Keratinocyte (primary cell): ENCODE measurements around the gene HOXA10. TPM values are rescaled to one million over a fixed set of nuclear protein-coding genes. Genes with fewer than 3 reads are reported as not detected.
A peak's percentile ranks its signal among the peaks of the same experiment; 100 is the strongest.

Source experiments
- DNase-seq: peaks from one replicate; pipeline ENCODE4 v3.0.0-alpha.2; 2011; ENCODE audit warnings: low read depth, missing footprints, low spot score
- FAIRE-seq: peaks from 2 replicates; lab custom pipeline; 2011; peaks lifted over from hg19 to GRCh38; lab: Jason Lieb, UNC
- H2AFZ ChIP-seq: 2 replicates; pipeline ENCODE4 v1.6.0; 2012; ENCODE audit warnings: low read length, control low read depth, inconsistent platforms; ENCODE audit not compliant: control insufficient read depth
- H3K27ac ChIP-seq: 2 replicates; pipeline ENCODE4 v1.5.1; 2011; ENCODE audit warnings: low read length; ENCODE audit not compliant: control insufficient read depth, insufficient read depth
- H3K27me3 ChIP-seq: 3 replicates; pipeline ENCODE4 v1.6.0; 2011; ENCODE audit warnings: low read length; ENCODE audit not compliant: control insufficient read depth, insufficient read depth; ENCODE audit errors: extremely low read depth
- H3K36me3 ChIP-seq, 2 experiments: 2 replicates in 1 of 2; 3 replicates in 1 of 2; pipeline ENCODE4 v1.5.1; 2011; ENCODE audit warnings: low read length in 2 of 2, mild to moderate bottlenecking in 1 of 2; ENCODE audit not compliant: control insufficient read depth in 2 of 2, insufficient read depth in 2 of 2; ENCODE audit errors: extremely low read depth in 1 of 2
- H3K4me1 ChIP-seq: 3 replicates; pipeline ENCODE4 v1.5.1; 2011; ENCODE audit warnings: low read length; ENCODE audit not compliant: control insufficient read depth, insufficient read depth; ENCODE audit errors: extremely low read depth
- H3K4me2 ChIP-seq: 3 replicates; pipeline ENCODE4 v1.6.0; 2011; ENCODE audit warnings: low read depth, low read length; ENCODE audit not compliant: control insufficient read depth, insufficient read depth; ENCODE audit errors: extremely low read depth
- H3K4me3 ChIP-seq, 3 experiments: fragments of 200-600 bp in 1 of 3; sonication (generic) in 1 of 3; 2 replicates in 2 of 3; 3 replicates in 1 of 3; pipeline ENCODE4 v1.5.1; 2011 to 2016; ENCODE audit warnings: low read length in 3 of 3, mild to moderate bottlenecking in 3 of 3, control low read depth in 2 of 3, inconsistent platforms in 1 of 3, low read depth in 1 of 3, mixed read lengths in 1 of 3, mixed run types in 1 of 3, moderate library complexity in 1 of 3; ENCODE audit not compliant: control insufficient read depth in 2 of 3, insufficient read depth in 2 of 3; ENCODE audit errors: extremely low read depth in 1 of 3
- H3K79me2 ChIP-seq: 2 replicates; pipeline ENCODE4 v1.6.0; 2012; ENCODE audit warnings: low read length; ENCODE audit not compliant: control insufficient read depth, insufficient read depth
- H3K9ac ChIP-seq: 3 replicates; pipeline ENCODE4 v1.6.0; 2011; ENCODE audit warnings: low read length; ENCODE audit not compliant: control insufficient read depth, insufficient read depth; ENCODE audit errors: extremely low read depth
- H3K9me1 ChIP-seq: 3 replicates; pipeline ENCODE4 v1.6.0; 2011; ENCODE audit warnings: low read length; ENCODE audit not compliant: control insufficient read depth, insufficient read depth; ENCODE audit errors: extremely low read depth
- H3K9me3 ChIP-seq: 2 replicates; pipeline ENCODE4 v1.5.1; 2012; ENCODE audit warnings: low read depth, low read length; ENCODE audit not compliant: control insufficient read depth
- H4K20me1 ChIP-seq: 3 replicates; pipeline ENCODE4 v1.6.0; 2011; ENCODE audit warnings: low read length; ENCODE audit not compliant: control insufficient read depth, insufficient read depth; ENCODE audit errors: extremely low read depth
- EZH2 ChIP-seq: IDR thresholded peaks from one replicate; pipeline ENCODE4 v1.6.1; 2012; ENCODE audit warnings: inconsistent platforms, mild to moderate bottlenecking, low read length, moderate library complexity
- dilution Hi-C: fragments of 300-500 bp; cut with MboI; formaldehyde crosslinking; loops from one replicate; pipeline ENCODE4 v1.7.0; 2020; ENCODE audit warnings: low sequenced_read_pairs; ENCODE audit not compliant: extremely low pct_ligation_motif_present
- polyA plus RNA-seq, 5 experiments: library from polyadenylated mRNA; depleted of rRNA in 3 of 5; stranded (reverse) in 3 of 5; stranded (forward) in 1 of 5; unstranded in 1 of 5; fragments of >200 nt; gene quantifications; 1 replicate in 1 of 5; 2 replicates in 3 of 5; 3 replicates in 1 of 5; pipeline versions ENCODE4 v1.2.1 to v1.2.3, GENCODE V29; 2011 to 2012; ENCODE audit warnings: missing spikeins in 2 of 5, low read depth in 1 of 5, low replicate concordance in 1 of 5
- TF ChIP-seq, protein P1 (sequence below), 3 experiments: IDR thresholded peaks in 1 of 3; conservative IDR thresholded peaks in 1 of 3; optimal IDR thresholded peaks in 1 of 3; 2 replicates in 2 of 3; 3 replicates in 1 of 3; pipeline versions ENCODE3 to v1.5.1; 2011; ENCODE audit warnings: low read length in 3 of 3, mild to moderate bottlenecking in 3 of 3, moderate library complexity in 2 of 3, control low read depth in 1 of 3, inconsistent platforms in 1 of 3; ENCODE audit not compliant: insufficient read depth in 2 of 3; ENCODE audit errors: extremely low read depth in 1 of 3

The HOXA10 gene
- polyA plus RNA-seq, 1 donor (not counting 4 experiments of a cell fraction or from before 2014, with no cell fraction given): 2.4 TPM

DNA sequence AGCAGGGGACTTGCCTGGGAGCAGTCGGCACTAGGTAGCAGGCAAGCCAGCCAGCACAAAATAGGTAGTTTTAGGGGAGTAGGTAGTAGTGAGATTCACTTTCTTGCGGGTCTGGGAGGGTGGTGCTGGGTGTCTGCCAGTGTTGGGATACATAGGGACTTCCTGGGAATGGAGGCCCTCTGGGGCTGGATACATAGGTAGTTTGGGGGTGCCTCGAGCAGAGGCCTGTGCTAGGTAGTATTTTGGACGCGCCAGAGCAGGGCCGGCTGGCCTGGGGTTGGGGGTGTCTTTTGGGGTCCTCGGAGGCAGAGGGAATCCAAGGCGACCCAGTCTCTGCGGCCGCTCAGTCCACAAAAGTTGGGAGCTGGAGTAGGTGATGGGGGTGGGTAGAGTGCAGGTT lies 19.8 kb downstream of the HOXA10 start:
- DNase-seq (no peak), FAIRE-seq (no peak)
- Histone ChIP-seq H3K27ac (peak overlapping the region; percentile 87), H3K9me3 (no peaks in the 10 kb centered on the region), H3K27me3 (no peaks in the 10 kb centered on the region), H3K4me2 (peak overlapping the region; percentile 98), H4K20me1 (no peaks in the 10 kb centered on the region), H3K4me1 (peaks cover 69% of the 10 kb centered on the region), H3K9ac (peak overlapping the region; percentile 90), H3K79me2 (peaks cover 59% of the 10 kb centered on the region), H3K4me3 (peak overlapping the region in 2 of 3 experiments; percentile 73 to 94), H3K9me1 (no peaks in the 10 kb centered on the region), H2AFZ (no peak overlapping the region), H3K36me3 (no peaks in the 10 kb centered on the region)
- dilution Hi-C loops: no loop called here
- TF ChIP-seq, protein P1, sequence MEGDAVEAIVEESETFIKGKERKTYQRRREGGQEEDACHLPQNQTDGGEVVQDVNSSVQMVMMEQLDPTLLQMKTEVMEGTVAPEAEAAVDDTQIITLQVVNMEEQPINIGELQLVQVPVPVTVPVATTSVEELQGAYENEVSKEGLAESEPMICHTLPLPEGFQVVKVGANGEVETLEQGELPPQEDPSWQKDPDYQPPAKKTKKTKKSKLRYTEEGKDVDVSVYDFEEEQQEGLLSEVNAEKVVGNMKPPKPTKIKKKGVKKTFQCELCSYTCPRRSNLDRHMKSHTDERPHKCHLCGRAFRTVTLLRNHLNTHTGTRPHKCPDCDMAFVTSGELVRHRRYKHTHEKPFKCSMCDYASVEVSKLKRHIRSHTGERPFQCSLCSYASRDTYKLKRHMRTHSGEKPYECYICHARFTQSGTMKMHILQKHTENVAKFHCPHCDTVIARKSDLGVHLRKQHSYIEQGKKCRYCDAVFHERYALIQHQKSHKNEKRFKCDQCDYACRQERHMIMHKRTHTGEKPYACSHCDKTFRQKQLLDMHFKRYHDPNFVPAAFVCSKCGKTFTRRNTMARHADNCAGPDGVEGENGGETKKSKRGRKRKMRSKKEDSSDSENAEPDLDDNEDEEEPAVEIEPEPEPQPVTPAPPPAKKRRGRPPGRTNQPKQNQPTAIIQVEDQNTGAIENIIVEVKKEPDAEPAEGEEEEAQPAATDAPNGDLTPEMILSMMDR (optimal IDR thresholded peaks at IDR 0.05 in 1 of 3, IDR thresholded peaks at IDR 0.05 in 1 of 3, conservative IDR thresholded peaks at IDR 0.05 in 1 of 3; ENCODE audit: extremely low read depth in 1 of 3, insufficient read depth in 2 of 3, low read length in 3 of 3): no peak
- TF ChIP-seq EZH2: no peak

DNA sequence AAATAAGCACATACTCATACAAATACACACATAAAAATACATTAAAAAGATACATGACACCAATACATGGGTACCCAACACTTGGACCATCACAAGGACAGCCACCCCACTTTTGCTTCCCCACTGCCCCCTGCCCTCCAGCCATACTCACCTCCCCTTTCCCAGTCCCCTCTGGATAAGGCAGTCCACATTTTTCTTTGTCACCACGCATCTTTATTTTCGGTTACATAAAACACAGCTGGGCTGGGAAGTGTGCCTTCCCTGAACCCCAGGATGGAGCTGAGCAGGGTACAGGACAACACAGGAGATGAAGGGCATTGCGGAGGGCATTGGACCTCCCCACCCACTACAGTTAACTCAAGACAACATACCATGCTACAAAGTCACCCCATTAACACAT lies 20.6 kb downstream of the HOXA10 start:
- dilution Hi-C loops: no loop called here
- no peaks in the 10 kb centered on the region for H3K27me3 ChIP-seq
- peak overlapping the region in 2 of 3 experiments; percentile 21 to 74 for H3K4me3 ChIP-seq
- H3K4me2 ChIP-seq: peak overlapping the region; percentile 98
- H4K20me1 ChIP-seq: no peaks in the 10 kb centered on the region
- no peak for FAIRE-seq
- peaks cover 62% of the 10 kb centered on the region for H3K79me2 ChIP-seq
- no peak for DNase-seq
- H3K36me3 ChIP-seq: no peaks in the 10 kb centered on the region
- H3K9ac ChIP-seq: peak overlapping the region; percentile 93
- H3K27ac ChIP-seq: peak overlapping the region; percentile 87
- H3K9me1 ChIP-seq: no peaks in the 10 kb centered on the region
- H3K4me1 ChIP-seq: peaks cover 69% of the 10 kb centered on the region
- H3K9me3 ChIP-seq: no peaks in the 10 kb centered on the region
- no peak overlapping the region for H2AFZ ChIP-seq
- TF ChIP-seq, protein P1 (optimal IDR thresholded peaks at IDR 0.05 in 1 of 3, IDR thresholded peaks at IDR 0.05 in 1 of 3, conservative IDR thresholded peaks at IDR 0.05 in 1 of 3; ENCODE audit: extremely low read depth in 1 of 3, insufficient read depth in 2 of 3, low read length in 3 of 3): no peak
- TF ChIP-seq EZH2: no peak
